Upper lobe of left lung (tissue), 6 donors: ENCODE data around the gene SGO2. TPM values are rescaled to one million over a fixed set of nuclear protein-coding genes. Genes with fewer than 3 reads are reported as not detected.

Experiments used
- ATAC-seq, 2 donors: fragments of 200-7000 bp; cut with Tn5 transposase; one replicate each; pipeline ENCODE4 v1.9.1; 2022; ENCODE audit warnings: mild to moderate bottlenecking in 2 of 2, moderate library complexity in 2 of 2; ENCODE audit not compliant: low FRiP score in 2 of 2
- DNase-seq, 2 donors: peaks; one replicate each; pipeline ENCODE4 v3.0.0-alpha.2; 2019 to 2020
- H3K27ac ChIP-seq, 4 donors: fragments of 200-600 bp; sonication (generic); one replicate each; pipeline ENCODE4 v1.5.1; 2016 to 2019
- H3K27me3 ChIP-seq, 4 donors: fragments of 200-600 bp; sonication (generic); one replicate each; pipeline ENCODE4 v1.5.1; 2017 to 2019
- H3K36me3 ChIP-seq, 4 donors: fragments of 200-600 bp; sonication (generic); one replicate each; pipeline ENCODE4 v1.5.1; 2016 to 2019
- H3K4me1 ChIP-seq, 4 donors: fragments of 200-600 bp; sonication (generic); one replicate each; pipeline ENCODE4 v1.5.1; 2018 to 2019
- H3K4me3 ChIP-seq, 4 donors: fragments of 200-600 bp; sonication (generic); one replicate each; pipeline ENCODE4 v1.5.1; 2017 to 2019; ENCODE audit warnings: mild to moderate bottlenecking in 2 of 4, moderate library complexity in 1 of 4
- H3K9me3 ChIP-seq, 4 donors: fragments of 200-600 bp; sonication (generic); one replicate each; pipeline ENCODE4 v1.5.1; 2018 to 2019
- EP300 ChIP-seq, 4 donors: sonication (generic); formaldehyde crosslinking; IDR thresholded peaks; one replicate each; pipeline ENCODE4 v1.5.1; 2017; ENCODE audit warnings: antibody characterized with exemption in 4 of 4, control low read depth in 2 of 4
- POLR2A ChIP-seq, 4 donors: fragments of 450-650 bp; IDR thresholded peaks; one replicate each; pipeline ENCODE4 v1.5.1; 2016 to 2017; ENCODE audit warnings: antibody characterized with exemption in 4 of 4, mild to moderate bottlenecking in 2 of 4
- POLR2AphosphoS5 ChIP-seq, 2 donors: sonication (generic); formaldehyde crosslinking; IDR thresholded peaks; one replicate each; pipeline ENCODE4 v1.5.1; 2017; ENCODE audit warnings: antibody characterized with exemption in 2 of 2
- WGBS, 2 donors: methylation state at CpG; one replicate each; pipeline ENCODE4 v1.1.5; 2017 to 2018; 5-methylcytosine and 5-hydroxymethylcytosine counted together
- total RNA-seq, 6 donors: library from RNA; depleted of rRNA in 4 of 6; stranded (reverse); fragments of >200 nt in 4 of 6; gene quantifications; one replicate each; pipeline versions ENCODE4 v1.1.0 to v1.2.1, GENCODE V29; 2016 to 2021
- TF ChIP-seq, protein P1 (sequence below), 6 experiments: fragments of 450-650 bp in 4 of 6; fragments of 200-600 bp in 2 of 6; sonication (generic) in 2 of 6; IDR thresholded peaks; one replicate each; pipeline ENCODE4 v1.5.1; 2016 to 2019; ENCODE audit warnings: antibody characterized with exemption in 6 of 6
- donor health status: DM: no; HTN: no; CAD: no; lungs with moderate emphysema.
- donor health status: DM: no; HTN: yes; CAD: no; lungs with severe emphysema.

SGO2 gene
- total RNA-seq, 6 donors from 2014 or later: 0.55 to 8.3 (median 2.8) TPM

DNA sequence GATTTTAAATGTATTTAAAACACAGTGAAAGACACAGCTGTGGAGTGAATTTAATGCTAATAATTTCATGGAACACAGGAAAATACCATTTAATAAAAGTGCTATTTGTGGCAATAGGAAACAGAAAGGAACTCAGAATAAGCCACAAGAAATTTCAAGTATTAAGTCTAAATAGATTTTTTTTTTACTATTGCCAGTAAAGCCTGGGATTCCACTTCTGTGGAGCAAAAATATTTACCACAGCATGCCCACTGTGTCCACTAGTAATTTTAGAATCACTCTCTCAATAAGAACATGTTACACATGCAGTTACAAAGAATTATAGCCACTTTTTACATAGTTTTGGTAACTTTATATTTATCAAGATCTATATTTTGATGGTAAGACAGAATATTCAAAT, 33.4 kb upstream of the SGO2 start:
- Histone ChIP-seq H3K4me1 (no peaks in the 10 kb centered on the region), H3K27me3 (no peaks in the 10 kb centered on the region), H3K36me3 (peaks cover 10 to 69% (median 33%) of the 10 kb centered on the region in 4 donors), H3K9me3 (no peaks in the 10 kb centered on the region), H3K27ac (no peak overlapping the region), H3K4me3 (no peak overlapping the region)
- DNase-seq (no peak), ATAC-seq (no peak)
- no peak for TF ChIP-seq POLR2AphosphoS5 (IDR thresholded peaks at IDR 0.05)
- TF ChIP-seq POLR2A (IDR thresholded peaks at IDR 0.05): no peak
- TF ChIP-seq, protein P1, sequence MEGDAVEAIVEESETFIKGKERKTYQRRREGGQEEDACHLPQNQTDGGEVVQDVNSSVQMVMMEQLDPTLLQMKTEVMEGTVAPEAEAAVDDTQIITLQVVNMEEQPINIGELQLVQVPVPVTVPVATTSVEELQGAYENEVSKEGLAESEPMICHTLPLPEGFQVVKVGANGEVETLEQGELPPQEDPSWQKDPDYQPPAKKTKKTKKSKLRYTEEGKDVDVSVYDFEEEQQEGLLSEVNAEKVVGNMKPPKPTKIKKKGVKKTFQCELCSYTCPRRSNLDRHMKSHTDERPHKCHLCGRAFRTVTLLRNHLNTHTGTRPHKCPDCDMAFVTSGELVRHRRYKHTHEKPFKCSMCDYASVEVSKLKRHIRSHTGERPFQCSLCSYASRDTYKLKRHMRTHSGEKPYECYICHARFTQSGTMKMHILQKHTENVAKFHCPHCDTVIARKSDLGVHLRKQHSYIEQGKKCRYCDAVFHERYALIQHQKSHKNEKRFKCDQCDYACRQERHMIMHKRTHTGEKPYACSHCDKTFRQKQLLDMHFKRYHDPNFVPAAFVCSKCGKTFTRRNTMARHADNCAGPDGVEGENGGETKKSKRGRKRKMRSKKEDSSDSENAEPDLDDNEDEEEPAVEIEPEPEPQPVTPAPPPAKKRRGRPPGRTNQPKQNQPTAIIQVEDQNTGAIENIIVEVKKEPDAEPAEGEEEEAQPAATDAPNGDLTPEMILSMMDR (IDR thresholded peaks at IDR 0.05): no peak
- no peak for TF ChIP-seq EP300 (IDR thresholded peaks at IDR 0.05)

DNA sequence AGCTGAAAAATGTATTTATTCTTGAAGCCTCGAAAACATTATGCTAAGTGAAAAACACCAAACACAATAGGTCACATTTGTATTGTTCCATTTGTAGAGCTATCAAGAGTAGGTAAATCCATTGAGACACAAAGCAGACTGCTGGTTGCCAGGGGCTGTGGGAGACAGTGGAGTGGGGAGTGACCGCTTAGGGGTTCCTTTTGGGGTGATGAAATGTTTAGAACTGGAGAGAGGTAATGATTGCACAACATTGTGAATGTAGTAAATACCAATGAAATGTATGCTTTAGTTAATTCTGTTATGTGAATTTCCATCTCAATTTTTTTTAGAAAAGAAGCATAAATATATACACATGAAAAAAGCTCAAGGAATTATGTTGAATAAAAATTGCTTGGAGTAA, 32.0 kb upstream of the SGO2 start:
- 88 to 92% methylated on average over 2 of the region's 2 CpGs for WGBS, 2 donors
- no peaks in the 10 kb centered on the region for H3K9me3 ChIP-seq
- no peak overlapping the region for H3K4me3 ChIP-seq
- no peaks in the 10 kb centered on the region for H3K4me1 ChIP-seq
- no peak for ATAC-seq
- no peaks in the 10 kb centered on the region for H3K27me3 ChIP-seq
- H3K27ac ChIP-seq: no peak overlapping the region
- no peak for DNase-seq
- H3K36me3 ChIP-seq: peaks cover 14 to 83% (median 36%) of the 10 kb centered on the region in 4 donors
- TF ChIP-seq, protein P1 (IDR thresholded peaks at IDR 0.05): no peak
- TF ChIP-seq POLR2AphosphoS5 (IDR thresholded peaks at IDR 0.05): no peak
- no peak for TF ChIP-seq EP300 (IDR thresholded peaks at IDR 0.05)

DNA sequence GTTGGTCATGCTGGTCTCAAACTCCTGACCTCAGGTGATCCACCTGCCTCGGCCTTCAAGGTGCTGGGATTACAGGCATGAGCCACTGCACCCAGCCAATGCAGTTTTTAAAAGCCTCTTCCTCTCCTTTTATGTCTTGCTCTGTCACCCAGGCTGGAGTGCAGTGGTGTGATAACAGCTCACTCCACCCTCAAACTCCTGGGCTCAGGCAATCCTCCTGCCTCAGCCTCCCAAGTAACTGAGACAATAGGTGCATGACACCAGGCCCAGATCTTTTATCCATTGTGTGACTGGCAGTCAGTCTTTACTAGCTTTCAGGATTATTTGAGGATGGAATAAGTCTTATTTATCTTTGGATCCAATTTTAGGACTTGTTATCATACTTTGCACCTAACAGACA, 29.3 kb upstream of the SGO2 start:
- no peaks in the 10 kb centered on the region for H3K27me3 ChIP-seq
- no peak for DNase-seq
- TF ChIP-seq POLR2AphosphoS5 (IDR thresholded peaks at IDR 0.05) (no peak), EP300 (IDR thresholded peaks at IDR 0.05) (no peak), POLR2A (IDR thresholded peaks at IDR 0.05) (no peak)
- TF ChIP-seq, protein P1 (IDR thresholded peaks at IDR 0.05): no peak
- ATAC-seq: no peak
- 83 to 100% methylated on average over 1 of the region's 1 CpG for WGBS, 2 donors
- peaks cover 10 to 65% (median 18%) of the 10 kb centered on the region in 4 donors for H3K36me3 ChIP-seq
- no peaks in the 10 kb centered on the region for H3K9me3 ChIP-seq
- H3K4me1 ChIP-seq: no peaks in the 10 kb centered on the region
- no peak overlapping the region for H3K4me3 ChIP-seq
- H3K27ac ChIP-seq: no peak overlapping the region

DNA sequence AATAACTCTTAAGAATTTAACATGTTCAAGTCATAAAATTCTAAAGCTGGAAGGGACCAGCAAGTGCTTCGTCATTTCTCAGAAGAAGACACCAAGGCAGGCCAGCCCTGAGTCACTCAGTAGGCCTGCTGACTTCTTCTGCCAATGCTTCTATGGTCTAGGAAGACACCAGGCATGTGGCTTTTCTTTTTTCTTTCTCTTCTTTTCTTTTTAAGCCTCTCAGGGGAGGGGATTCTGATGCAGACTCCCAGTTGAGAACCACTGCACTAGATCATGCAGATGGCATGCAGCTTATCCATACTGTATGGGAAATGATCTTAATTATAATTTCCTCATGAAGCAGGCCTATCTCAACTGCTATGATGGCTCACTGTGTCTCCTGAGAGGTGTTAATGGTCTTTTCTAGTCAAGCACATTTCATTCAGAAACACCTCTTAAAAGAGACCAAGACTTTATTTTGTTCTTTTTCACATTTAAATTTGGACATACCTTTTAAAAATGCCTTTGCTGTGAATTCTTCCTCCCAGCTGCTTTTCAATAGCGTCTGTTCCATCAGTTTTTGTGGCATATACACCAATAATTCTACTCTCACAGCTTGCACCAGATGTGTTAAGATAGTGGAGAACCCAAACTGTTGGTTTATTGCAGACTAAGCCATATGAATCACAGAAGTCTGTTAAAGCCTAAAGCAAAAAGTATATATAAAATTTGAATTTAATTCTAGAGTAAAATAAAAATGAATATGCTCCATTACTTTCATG, 27.4 kb upstream of the SGO2 start:
- Histone ChIP-seq H3K9me3 (no peaks in the 10 kb centered on the region), H3K4me1 (no peaks in the 10 kb centered on the region), H3K27me3 (no peaks in the 10 kb centered on the region), H3K36me3 (peaks cover 4 to 54% (median 11%) of the 10 kb centered on the region in 4 donors), H3K4me3 (no peak overlapping the region), H3K27ac (no peak overlapping the region)
- no peak for ATAC-seq
- 93 to 95% methylated on average over 2 of the region's 2 CpGs for WGBS, 2 donors
- TF ChIP-seq POLR2AphosphoS5 (IDR thresholded peaks at IDR 0.05): no peak
- no peak for TF ChIP-seq EP300 (IDR thresholded peaks at IDR 0.05)
- TF ChIP-seq, protein P1 (IDR thresholded peaks at IDR 0.05): no peak
- TF ChIP-seq POLR2A (IDR thresholded peaks at IDR 0.05): no peak
- DNase-seq: no peak

DNA sequence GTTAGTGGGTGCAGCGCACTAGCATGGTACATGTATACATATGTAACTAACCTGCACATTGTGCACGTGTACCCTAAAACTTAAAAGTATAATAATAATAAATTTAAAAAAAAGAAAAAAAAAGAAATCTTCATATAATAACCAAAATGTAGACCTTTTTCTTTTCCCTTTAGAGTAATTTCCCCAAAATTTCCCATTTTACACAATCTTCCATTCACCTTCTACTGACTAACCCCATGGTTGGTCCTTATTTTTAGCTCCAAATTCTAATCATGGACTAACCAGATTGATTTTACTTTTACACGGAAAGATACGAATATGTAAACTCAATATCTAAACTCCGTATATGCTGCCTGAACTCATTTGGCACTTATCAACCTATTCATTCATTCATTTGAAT, 23.8 kb upstream of the SGO2 start:
- WGBS, 2 donors: 96 to 97% methylated on average over 5 of the region's 5 CpGs
- no peaks in the 10 kb centered on the region for H3K27me3 ChIP-seq
- peaks cover 4 to 25% (median 9%) of the 10 kb centered on the region in 4 donors for H3K36me3 ChIP-seq
- TF ChIP-seq, protein P1 (IDR thresholded peaks at IDR 0.05): no peak
- no peak for TF ChIP-seq EP300 (IDR thresholded peaks at IDR 0.05)
- no peak for TF ChIP-seq POLR2AphosphoS5 (IDR thresholded peaks at IDR 0.05)
- TF ChIP-seq POLR2A (IDR thresholded peaks at IDR 0.05): no peak
- DNase-seq (no peak), ATAC-seq (no peak)
- no peaks in the 10 kb centered on the region for H3K4me1 ChIP-seq
- H3K27ac ChIP-seq: no peak overlapping the region
- H3K4me3 ChIP-seq: no peak overlapping the region
- no peaks in the 10 kb centered on the region for H3K9me3 ChIP-seq
